Measurements from ENCODE around the gene RPS21. TPM values are rescaled to one million over a fixed set of nuclear protein-coding genes. Genes with fewer than 3 reads are reported as not detected.

Gene RPS21
- total and polyA plus RNA-seq, 2 of the 13 experiments (the other 11 are each of a cell fraction or from before 2014, with no cell fraction given), result 2,647 to 11,063 TPM

GRCh38 chr20:62376112-62377063 lies 10.5 kb upstream of the RPS21 start (continued):
- TF ChIP-seq KLF12 (CRISPR knock-in tag; IDR thresholded peaks at IDR 0.05; ENCODE audit: borderline replicate concordance), result peak; percentile 75
- TF ChIP-seq TOPORS (CRISPR knock-in tag; IDR thresholded peaks at IDR 0.05), result 0 out of 2 replicates have a peak, but pooled peaks have one; percentile 3
- peak; percentile 65 for TF ChIP-seq ARID4A (CRISPR knock-in tag; IDR thresholded peaks at IDR 0.05; ENCODE audit: borderline replicate concordance)
- TF ChIP-seq HOXA3 (CRISPR knock-in tag; IDR thresholded peaks at IDR 0.05), result peak; percentile 75
- TF ChIP-seq ZNF557 (CRISPR knock-in tag; IDR thresholded peaks at IDR 0.05), result peak; percentile 78; the same call in 1 of the 2 replicates
- peak; percentile 69; the same call in 1 of the 2 replicates for TF ChIP-seq TMF1 (CRISPR knock-in tag; IDR thresholded peaks at IDR 0.05; ENCODE audit: low read depth)
- TF ChIP-seq SOX6 (IDR thresholded peaks at IDR 0.05), result no peak
- peak; percentile 69 for TF ChIP-seq SOX6 (CRISPR knock-in tag; IDR thresholded peaks at IDR 0.05)
- TF ChIP-seq ZNF33B (CRISPR knock-in tag; IDR thresholded peaks at IDR 0.05), result 0 out of 2 replicates have a peak, but pooled peaks have one; percentile 43
- no peak for TF ChIP-seq ZKSCAN8 (CRISPR knock-in tag; IDR thresholded peaks at IDR 0.05; ENCODE audit: borderline replicate concordance)
- no peak for TF ChIP-seq WIZ (CRISPR knock-in tag; IDR thresholded peaks at IDR 0.05)
- TF ChIP-seq MTA3 (CRISPR knock-in tag; IDR thresholded peaks at IDR 0.05), result no peak
- peak; percentile 78 for TF ChIP-seq MYC (CRISPR knock-in tag; IDR thresholded peaks at IDR 0.05; ENCODE audit: borderline replicate concordance)
- TF ChIP-seq TEAD3 (CRISPR knock-in tag; optimal IDR thresholded peaks at IDR 0.05; ENCODE audit: borderline replicate concordance), result peak; percentile 99
- no peak for TF ChIP-seq HDAC6 (IDR thresholded peaks at IDR 0.05; ENCODE audit: low read depth, low read length)
- no peak for TF ChIP-seq SSRP1 (CRISPR knock-in tag; IDR thresholded peaks at IDR 0.05)
- peak; percentile 79 for TF ChIP-seq PHF8 (CRISPR knock-in tag; IDR thresholded peaks at IDR 0.05)
- peak; percentile 78; the same call in 1 of the 2 replicates for TF ChIP-seq NR0B2 (CRISPR knock-in tag; IDR thresholded peaks at IDR 0.05)
- TF ChIP-seq ZSCAN9 (CRISPR knock-in tag; IDR thresholded peaks at IDR 0.05; ENCODE audit: borderline replicate concordance), result peak; percentile 84; the same call in 1 of the 2 replicates
- TF ChIP-seq ZSCAN22 (CRISPR knock-in tag; IDR thresholded peaks at IDR 0.05), result no peak

Data from HepG2 (cell line).